B cell (primary cell): ENCODE data around the gene LRRC42.

Experiments used
- EZH2 ChIP-seq: IDR thresholded peaks from 2 replicates; pipeline ENCODE4 v1.6.1; 2012; ENCODE audit warnings: borderline replicate concordance, low read depth, mild to moderate bottlenecking, moderate library complexity, low read length; ENCODE audit not compliant: insufficient read depth, poor library complexity, severe bottlenecking
- TF ChIP-seq, protein P1 (sequence below): fragments of 200-600 bp; IDR thresholded peaks from one replicate; pipeline ENCODE4 v1.8.0; 2022; ENCODE audit warnings: antibody characterized with exemption, mild to moderate bottlenecking

DNA sequence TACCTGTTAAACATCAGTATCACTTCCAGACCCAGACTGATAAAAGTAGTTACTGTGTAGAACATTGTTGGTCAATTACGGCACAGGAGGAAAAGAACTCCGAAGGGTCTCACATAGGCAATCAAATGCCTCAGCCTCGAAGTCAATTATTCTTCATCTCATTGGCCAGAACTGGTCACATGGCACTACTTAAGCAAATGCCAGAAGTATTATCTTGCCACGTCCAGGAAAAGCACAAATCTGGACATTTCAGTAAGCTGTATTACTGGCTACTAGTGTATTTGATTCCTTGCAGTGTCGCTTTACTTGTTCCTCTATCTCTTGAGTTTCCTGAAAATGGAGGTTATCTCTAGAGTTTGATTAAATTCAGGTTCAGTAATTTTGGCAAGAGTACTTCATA, 27.8 kb upstream of the LRRC42 start:
- TF ChIP-seq, protein P1, sequence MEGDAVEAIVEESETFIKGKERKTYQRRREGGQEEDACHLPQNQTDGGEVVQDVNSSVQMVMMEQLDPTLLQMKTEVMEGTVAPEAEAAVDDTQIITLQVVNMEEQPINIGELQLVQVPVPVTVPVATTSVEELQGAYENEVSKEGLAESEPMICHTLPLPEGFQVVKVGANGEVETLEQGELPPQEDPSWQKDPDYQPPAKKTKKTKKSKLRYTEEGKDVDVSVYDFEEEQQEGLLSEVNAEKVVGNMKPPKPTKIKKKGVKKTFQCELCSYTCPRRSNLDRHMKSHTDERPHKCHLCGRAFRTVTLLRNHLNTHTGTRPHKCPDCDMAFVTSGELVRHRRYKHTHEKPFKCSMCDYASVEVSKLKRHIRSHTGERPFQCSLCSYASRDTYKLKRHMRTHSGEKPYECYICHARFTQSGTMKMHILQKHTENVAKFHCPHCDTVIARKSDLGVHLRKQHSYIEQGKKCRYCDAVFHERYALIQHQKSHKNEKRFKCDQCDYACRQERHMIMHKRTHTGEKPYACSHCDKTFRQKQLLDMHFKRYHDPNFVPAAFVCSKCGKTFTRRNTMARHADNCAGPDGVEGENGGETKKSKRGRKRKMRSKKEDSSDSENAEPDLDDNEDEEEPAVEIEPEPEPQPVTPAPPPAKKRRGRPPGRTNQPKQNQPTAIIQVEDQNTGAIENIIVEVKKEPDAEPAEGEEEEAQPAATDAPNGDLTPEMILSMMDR, result no peak
- no peak for TF ChIP-seq EZH2
